HG03558 (cell line): ENCODE measurements around the gene SLC8A2.
"Not testable (repeated sequence)": the region's sequence is repeated elsewhere in the genome, so short reads cannot be mapped to it uniquely, and the experiment has no call there.

Experiments used
- ATAC-seq: cut with Tn5 transposase; IDR thresholded peaks from one replicate; pipeline ENCODE4 v1.9.1; 2021; ENCODE audit warnings: moderate number of reproducible peaks; ENCODE audit not compliant: unreplicated experiment; ENCODE audit errors: extremely low read depth

The SLC8A2 gene

GRCh38 chr19:47389150-47389556 lies 82.5 kb downstream of the SLC8A2 start:
- ATAC-seq: no peak

DNA sequence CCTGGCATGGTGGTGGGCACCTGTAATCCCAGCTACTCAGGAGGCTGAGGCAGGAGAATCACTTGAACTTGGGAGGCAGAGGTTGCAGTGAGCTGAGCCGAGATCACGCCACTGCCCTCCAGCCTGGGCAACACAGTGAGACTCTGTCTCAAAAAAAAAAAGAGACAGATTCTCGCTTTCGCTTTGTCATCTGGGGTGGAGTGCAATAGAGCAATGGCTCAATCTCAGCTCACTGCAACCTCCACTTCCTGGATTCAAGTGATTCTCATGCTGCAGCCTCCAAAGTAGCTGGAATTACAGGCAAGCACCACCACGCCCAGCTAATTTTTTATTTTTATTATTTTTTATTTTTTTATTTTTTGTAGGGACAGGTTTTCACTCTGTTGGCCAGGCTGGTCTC lies 83.0 kb downstream of the SLC8A2 start:
- not testable (repeated sequence) for ATAC-seq

DNA sequence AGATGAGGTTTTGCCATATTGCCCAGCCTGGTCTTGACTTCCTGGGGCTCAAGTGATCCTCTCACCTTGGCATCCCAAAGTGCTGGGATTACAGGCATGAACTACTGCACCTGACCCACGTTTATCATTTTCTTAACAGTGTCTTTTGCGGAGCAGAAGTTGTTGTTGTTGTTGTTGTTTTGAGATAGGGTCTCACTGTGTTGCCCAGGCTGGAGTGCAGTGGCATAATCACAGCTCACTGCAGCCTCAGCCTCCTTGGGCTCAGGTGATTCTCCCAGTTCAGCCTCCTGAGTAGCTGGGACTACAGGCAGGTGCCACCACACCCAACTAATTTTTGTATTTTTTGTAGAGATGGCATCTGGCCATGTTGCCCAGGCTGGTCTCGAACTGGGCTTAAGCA lies 84.1 kb downstream of the SLC8A2 start:
- ATAC-seq: not testable (repeated sequence)

DNA sequence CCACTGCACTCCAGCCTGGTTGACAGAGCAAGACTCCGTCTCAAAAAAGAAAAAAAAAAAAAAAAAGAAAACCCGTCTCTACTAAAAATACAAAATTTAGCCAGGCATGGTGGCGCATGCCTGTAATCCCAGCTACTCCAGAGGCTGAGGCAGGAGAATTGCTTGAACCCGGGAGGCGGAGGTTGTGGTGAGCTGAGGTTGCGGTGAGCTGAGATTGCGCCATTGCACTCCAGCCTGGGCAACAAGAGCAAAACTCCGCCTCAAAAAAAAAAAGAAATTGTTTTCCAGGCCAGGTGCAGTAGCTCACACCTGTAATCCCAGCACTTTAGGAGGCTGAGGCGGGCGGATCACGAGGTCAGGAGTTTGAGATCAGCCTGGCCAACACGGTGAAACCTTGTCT lies 85.1 kb downstream of the SLC8A2 start:
- not testable (repeated sequence) for ATAC-seq

DNA sequence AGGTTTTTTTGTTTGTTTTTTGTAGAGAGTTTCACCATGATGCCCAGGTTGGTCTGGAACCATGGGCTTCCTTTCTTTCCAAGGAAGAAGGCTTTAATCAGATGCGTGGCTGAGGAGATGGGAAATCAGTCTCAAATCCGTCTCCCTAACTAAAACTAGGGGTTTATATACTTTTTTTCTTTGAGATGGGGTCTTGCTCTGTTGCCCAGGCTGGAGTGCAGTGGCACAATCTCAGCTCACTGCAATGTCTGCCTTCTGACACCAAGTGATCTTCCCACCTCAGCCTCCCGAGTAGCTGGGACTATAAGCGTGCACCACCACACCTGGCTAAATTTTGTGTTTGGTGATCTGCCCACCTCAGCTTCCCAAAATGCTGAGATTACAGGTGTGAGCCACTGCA lies 87.2 kb downstream of the SLC8A2 start:
- ATAC-seq: not testable (repeated sequence)

GRCh38 chr19:47383890-47384289 lies 87.8 kb downstream of the SLC8A2 start:
- not testable (repeated sequence) for ATAC-seq

DNA sequence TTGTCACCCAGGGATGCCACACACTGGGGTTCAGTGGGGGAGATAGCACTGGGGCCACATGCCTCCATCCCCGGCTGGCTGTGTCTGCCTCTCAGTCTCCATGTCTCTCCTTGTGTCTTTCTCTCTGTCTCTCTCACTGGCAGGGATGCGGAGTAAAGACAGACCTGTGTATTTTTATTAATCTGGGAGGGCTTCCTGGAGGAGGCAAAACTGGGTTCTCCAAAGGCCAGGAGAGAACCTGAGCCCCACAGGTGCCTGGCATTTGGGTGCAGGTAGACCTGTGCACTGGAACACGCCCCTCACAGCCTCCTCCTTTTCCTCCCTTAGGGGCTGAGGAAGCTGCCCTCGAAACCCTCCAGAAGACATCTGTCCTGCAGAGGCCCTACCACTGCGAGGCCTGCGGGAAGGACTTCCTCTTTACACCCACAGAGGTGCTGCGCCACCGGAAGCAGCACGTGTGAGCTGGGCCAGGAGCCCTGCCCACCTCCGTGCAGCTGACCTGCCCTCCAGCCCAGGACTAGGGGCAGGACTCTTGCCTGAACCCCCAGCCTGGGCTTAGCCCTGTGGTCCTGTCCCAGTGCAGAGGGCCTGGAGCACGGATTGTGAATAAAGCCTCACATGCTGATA lies 89.9 kb downstream of the SLC8A2 start:
- no peak for ATAC-seq

DNA sequence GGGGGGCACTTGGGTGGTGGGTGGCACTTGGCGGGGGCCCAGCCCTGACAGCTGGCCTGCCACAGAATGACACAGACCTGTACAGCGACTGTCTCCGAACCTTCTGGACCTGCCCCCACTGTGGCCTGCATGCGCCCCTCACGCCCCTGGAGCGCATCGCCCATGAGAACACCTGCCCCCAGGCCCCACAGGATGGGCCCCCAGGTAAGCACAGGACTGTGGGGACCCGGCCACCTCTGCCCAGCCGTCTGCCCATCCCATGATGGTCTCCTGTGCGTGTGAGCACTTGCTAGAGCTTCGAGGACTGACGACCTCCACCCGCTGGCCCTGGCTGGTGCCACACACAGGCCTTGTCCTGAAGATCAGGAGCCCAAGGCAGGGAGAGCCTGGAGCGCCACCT lies 90.6 kb downstream of the SLC8A2 start:
- ATAC-seq: no peak

GRCh38 chr19:47380559-47380958 lies 91.1 kb downstream of the SLC8A2 start:
- no peak for ATAC-seq

- ATAC-seq: no peak
These were observed 92.2 kb downstream of the SLC8A2 start for GRCh38 chr19:47379381-47379938.

DNA sequence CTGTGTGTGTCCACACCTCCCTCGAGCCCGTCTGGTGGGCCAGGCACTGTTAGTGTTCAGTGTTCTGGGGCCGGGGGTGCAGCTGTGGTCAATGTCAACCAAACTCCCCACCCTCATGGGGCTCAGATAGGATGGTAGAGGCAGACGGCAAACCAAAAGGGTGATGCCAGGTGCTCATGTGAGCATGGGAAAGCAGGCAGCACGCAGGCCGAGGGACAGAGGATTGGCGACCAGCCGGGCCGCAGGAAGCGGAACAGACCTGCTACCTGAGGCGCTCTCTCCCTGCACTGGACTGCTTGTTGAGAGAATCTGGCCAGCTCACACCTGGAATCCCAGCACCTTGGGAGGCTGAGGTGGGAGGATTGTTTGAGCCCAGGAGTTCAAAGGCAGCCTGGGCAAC lies 93.4 kb downstream of the SLC8A2 start:
- no peak for ATAC-seq
